Thyroid gland (tissue), 4 donors: ENCODE results near the gene KRTAP9-4.

ENCODE experiments used
- POLR2A ChIP-seq, 2 donors: fragments of 450-650 bp; IDR thresholded peaks; one replicate each; pipeline ENCODE4 v1.6.1; 2017; ENCODE audit warnings: antibody characterized with exemption in 2 of 2, mild to moderate bottlenecking in 2 of 2, moderate library complexity in 1 of 2
- TF ChIP-seq, protein P1 (sequence below), 6 experiments: fragments of 200-600 bp in 3 of 6; fragments of 450-650 bp in 3 of 6; sonication (generic) in 3 of 6; IDR thresholded peaks; one replicate each; pipeline ENCODE4 v1.5.1; 2016 to 2019; ENCODE audit warnings: antibody characterized with exemption in 6 of 6, mild to moderate bottlenecking in 2 of 6, inconsistent platforms in 1 of 6, moderate library complexity in 1 of 6

DNA sequence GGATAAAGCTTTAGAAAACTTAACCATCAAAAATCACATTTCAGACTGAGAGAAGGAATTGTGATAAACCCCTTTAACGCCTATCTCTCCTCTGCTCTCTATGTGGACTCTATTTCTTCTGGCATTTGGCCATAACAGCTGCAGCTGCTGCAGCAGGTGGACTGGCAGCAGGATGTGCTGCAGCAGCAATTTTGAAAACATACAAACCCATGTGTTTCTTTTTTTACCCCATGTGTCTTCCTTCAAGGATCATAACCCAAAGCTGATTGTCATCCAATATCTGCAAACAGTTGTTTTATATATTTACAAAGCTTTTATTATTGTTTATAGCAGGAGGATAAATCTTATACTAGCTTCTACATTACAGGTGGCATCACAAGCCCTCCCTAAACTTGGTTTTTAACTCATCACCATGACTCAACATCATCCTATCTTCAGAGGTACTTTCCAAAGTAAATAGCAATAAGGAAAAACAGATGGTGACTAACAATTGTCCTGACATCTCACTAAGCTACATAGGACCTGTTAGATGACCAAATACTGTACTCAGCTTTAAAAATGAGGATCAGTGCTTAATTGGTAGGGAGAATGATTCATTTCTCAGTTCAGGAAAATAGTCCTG lies 37.5 kb upstream of the KRTAP9-4 start:
- TF ChIP-seq POLR2A (IDR thresholded peaks at IDR 0.05): no peak
- TF ChIP-seq, protein P1, sequence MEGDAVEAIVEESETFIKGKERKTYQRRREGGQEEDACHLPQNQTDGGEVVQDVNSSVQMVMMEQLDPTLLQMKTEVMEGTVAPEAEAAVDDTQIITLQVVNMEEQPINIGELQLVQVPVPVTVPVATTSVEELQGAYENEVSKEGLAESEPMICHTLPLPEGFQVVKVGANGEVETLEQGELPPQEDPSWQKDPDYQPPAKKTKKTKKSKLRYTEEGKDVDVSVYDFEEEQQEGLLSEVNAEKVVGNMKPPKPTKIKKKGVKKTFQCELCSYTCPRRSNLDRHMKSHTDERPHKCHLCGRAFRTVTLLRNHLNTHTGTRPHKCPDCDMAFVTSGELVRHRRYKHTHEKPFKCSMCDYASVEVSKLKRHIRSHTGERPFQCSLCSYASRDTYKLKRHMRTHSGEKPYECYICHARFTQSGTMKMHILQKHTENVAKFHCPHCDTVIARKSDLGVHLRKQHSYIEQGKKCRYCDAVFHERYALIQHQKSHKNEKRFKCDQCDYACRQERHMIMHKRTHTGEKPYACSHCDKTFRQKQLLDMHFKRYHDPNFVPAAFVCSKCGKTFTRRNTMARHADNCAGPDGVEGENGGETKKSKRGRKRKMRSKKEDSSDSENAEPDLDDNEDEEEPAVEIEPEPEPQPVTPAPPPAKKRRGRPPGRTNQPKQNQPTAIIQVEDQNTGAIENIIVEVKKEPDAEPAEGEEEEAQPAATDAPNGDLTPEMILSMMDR (IDR thresholded peaks at IDR 0.05): no peak
